A673 (cell line): ENCODE measurements around the gene GDF3.

Source experiments
- CTCF ChIP-seq: fragments of 300-800, 200-600 bp; sonication (generic); conservative IDR thresholded peaks from 2 replicates; pipeline ENCODE4 v1.5.1; 2017; ENCODE audit warnings: low read depth, mild to moderate bottlenecking, antibody characterized with exemption, low read length, moderate library complexity, mixed read lengths
- EZH2 ChIP-seq: fragments of 200-600 bp; sonication (generic); IDR thresholded peaks from 2 replicates; pipeline ENCODE4 v1.6.1; 2017; ENCODE audit warnings: borderline replicate concordance, low read depth, mild to moderate bottlenecking, mixed read lengths, antibody characterized with exemption, low read length; ENCODE audit not compliant: poor library complexity, severe bottlenecking

GRCh38 chr12:7719946-7720730 lies 24.6 kb upstream of the GDF3 start:
- TF ChIP-seq CTCF (no peak), EZH2 (no peak)
